ENCODE data around the gene GAB2.

GRCh38 chr11:78177216-78177615 lies 240.4 kb downstream of the GAB2 start:
- TF ChIP-seq EZH2 (IDR thresholded peaks at IDR 0.05) (no peak), POLR2AphosphoS5 (IDR thresholded peaks at IDR 0.05; ENCODE audit: borderline replicate concordance, low read depth, low read length) (no peak), FOXP2 (optimal IDR thresholded peaks at IDR 0.05; ENCODE audit: control extremely low read depth, extremely low read length, insufficient read depth) (no peak)

Measured in SK-N-MC (cell line).